ENCODE measurements around the gene TKTL2.
"Not testable (repeated sequence)": the region's sequence is repeated elsewhere in the genome, so short reads cannot be mapped to it uniquely, and the experiment has no call there.

The TKTL2 gene

DNA sequence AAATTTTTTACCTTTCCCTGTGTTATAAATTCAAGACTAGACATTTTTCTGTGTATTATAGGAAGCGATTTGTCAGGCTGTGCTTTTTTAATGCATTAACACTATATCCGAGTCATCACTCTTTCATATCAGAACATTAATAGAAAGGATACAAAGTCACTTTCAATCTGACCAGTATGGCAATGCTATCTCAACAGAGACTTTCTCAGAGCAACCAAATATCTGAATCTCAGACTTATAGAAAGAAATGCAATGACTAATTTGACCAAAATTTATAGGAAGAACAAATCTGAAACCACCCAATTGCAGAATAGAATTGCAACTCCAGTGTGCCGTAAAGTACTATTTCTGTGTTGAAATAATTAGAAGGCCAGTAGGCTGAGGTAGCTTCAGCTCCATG, 473 bp upstream of the TKTL2 start:
- TF ChIP-seq, protein P1, sequence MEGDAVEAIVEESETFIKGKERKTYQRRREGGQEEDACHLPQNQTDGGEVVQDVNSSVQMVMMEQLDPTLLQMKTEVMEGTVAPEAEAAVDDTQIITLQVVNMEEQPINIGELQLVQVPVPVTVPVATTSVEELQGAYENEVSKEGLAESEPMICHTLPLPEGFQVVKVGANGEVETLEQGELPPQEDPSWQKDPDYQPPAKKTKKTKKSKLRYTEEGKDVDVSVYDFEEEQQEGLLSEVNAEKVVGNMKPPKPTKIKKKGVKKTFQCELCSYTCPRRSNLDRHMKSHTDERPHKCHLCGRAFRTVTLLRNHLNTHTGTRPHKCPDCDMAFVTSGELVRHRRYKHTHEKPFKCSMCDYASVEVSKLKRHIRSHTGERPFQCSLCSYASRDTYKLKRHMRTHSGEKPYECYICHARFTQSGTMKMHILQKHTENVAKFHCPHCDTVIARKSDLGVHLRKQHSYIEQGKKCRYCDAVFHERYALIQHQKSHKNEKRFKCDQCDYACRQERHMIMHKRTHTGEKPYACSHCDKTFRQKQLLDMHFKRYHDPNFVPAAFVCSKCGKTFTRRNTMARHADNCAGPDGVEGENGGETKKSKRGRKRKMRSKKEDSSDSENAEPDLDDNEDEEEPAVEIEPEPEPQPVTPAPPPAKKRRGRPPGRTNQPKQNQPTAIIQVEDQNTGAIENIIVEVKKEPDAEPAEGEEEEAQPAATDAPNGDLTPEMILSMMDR (conservative IDR thresholded peaks at IDR 0.05), result no peak

DNA sequence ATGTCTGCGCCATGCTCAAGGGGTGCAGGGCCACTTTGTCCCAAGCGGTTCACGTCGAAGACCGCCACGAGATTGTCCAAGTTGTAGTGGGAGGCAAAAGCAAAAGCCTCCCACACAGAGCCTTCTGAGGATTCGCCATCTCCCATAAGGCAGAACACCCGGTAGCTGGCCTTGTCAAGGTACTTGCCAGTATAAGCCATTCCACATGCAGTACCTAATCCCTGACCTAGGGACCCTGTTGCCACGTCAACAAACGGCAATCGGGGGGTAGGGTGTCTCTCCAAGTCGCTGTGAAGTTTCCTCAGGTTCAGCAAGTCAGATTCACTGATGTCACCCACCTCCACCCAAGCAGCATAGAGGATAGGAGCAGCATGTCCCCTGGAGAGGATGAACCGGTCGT, 424 bp downstream of the TKTL2 start:
- TF ChIP-seq, protein P1 (conservative IDR thresholded peaks at IDR 0.05), result no peak
- no peak overlapping the region for H3K27ac ChIP-seq

More for the DNA sequence above, 473 bp upstream of the TKTL2 start:
- no peak overlapping the region for H3K27ac ChIP-seq

DNA sequence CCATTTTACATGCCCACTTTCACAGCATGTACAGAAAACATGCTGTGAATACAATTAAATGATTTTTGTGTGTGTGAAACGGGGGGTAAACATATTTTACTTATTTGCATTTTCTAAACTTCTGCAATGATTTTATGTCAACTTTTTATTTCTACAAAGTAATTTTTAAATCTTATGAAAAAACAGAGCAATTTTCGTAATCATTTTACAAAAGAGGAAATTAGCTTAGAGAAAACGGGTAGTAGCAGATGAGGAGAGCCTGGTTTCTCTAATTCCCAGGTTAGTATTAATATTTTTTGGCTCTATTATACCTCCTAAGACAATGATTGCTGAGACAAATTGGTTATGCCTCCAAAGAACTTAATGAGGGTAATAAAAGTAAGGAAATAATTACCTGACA, 3.2 kb downstream of the TKTL2 start:
- TF ChIP-seq, protein P1 (conservative IDR thresholded peaks at IDR 0.05), result no peak

DNA sequence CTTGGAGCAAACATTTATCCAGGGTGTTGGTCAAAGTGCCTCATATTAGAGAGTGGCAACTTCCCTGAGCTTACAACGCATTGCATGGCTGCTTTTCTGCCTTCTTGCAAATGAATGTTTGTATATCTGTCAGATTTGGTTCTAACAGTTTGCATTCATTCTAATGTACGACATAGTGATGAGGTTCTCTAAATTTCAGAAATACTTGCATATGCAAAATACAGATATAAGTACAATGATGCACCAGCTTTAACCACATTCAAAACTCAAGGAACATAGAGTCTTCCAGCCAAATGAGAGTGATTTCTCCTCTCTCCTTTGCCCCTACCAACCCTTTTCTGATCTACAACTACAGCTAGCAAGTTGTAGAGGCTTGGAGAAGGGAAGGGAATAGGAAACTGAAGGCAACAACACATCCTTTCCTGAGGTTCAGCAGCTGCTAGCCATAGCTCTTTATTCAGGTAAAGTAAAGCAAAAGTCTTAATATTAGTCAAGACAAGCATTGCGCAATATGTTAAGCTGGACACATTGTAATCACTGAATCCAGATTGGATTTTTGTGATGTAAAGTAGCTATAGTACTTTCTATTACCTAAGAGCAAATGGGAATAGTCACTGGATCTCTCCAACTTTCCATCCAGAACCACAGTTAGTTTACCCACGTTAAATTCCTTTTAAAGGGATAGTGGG, 6.3 kb downstream of the TKTL2 start:
- TF ChIP-seq, protein P1 (conservative IDR thresholded peaks at IDR 0.05), result no peak
- H3K27ac ChIP-seq, result no peak overlapping the region

More for the DNA sequence above, 3.2 kb downstream of the TKTL2 start:
- no peak overlapping the region for H3K27ac ChIP-seq

DNA sequence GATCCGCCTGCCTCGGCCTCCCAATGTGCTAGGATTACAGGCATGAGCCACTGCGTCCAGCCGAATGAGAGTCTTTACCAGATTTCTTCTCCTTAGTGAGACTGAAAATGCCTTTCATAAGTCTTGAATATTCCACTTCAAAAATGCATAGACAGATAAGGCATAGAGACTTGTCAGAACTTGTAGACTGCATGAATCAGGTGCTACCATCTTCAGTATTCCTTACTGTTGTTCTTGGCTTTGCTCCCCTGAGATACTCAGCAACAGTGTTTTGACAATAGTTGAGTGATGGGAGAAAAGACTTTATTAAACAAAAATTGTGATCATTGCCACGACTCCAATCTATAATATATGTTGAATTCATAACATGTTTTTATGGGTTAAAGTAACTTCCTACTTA, 11.0 kb downstream of the TKTL2 start:
- TF ChIP-seq, protein P1 (conservative IDR thresholded peaks at IDR 0.05), result no peak
- no peak overlapping the region for H3K27ac ChIP-seq

DNA sequence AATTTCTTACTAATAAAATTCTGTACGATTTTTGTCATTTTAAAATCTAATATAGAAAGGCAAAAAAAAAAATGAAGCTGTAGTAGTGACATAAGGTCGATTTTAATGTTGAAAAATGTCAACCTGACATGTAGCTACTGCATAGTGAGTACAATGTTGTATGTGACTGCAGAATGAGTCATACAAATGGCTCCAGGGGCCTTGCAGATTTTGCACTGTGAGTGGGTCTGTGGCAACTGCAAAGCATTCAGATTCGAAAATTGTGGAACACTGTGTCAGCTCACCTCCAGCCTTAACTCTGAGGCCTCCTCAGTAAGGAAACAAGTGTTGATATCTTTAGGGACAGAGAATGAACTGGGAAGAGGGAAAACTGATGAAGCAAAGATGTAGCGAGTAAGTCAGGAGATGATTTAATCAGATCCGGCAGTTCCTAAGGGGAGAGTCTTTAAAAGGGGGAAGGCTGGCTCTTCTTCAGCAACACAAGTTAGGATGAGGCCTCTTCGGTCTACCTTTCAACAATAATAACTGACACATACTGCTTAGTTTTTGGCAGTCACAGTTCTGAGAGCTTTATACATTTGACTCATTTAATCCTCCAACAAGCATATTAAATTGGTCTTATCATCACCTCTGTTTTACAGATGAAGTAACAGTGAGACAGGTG, 24.9 kb downstream of the TKTL2 start:
- no peak overlapping the region for H3K27ac ChIP-seq
- TF ChIP-seq, protein P1 (conservative IDR thresholded peaks at IDR 0.05), result no peak

DNA sequence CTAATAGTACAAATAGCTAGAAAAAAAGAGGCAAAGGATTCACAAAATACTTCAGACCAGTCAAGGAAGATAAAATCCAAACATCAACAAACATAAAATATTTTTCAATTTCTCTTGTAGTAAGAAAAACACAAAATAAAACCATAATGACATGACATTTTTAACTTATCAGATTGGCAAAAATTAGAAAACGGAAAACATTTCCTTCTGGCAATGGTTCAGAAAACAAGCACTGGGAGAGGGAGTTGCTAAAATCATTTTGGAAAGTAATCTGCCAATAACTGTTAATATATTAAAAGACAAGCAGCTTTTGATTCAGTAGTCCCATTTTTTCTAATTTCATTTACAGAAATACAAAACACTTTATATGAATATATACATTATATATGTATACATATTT, 26.1 kb downstream of the TKTL2 start:
- no peak overlapping the region for H3K27ac ChIP-seq
- TF ChIP-seq, protein P1 (conservative IDR thresholded peaks at IDR 0.05), result no peak

DNA sequence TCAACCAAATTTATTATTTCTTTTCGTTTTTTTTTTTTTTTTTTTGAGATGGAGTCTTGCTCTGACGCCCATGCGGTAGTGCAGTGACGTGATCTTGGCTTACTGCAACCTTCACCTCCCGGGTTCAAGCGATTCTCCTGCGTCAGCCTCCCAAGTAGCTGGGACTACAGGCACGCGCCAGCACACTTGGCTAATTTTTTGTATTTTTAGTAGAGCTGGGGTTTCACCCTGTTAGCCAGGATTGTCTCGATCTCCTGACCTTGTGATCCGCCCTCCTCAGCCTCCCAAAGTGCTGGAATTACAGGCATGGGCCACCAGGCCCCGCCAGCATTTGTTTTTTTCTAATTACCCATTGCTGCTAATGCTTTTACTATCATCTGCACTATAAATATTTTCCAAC, 26.5 kb downstream of the TKTL2 start:
- H3K27ac ChIP-seq, result not testable (repeated sequence)

Data from VCaP (cell line).